Measurements from ENCODE around the gene HTT. TPM values are rescaled to one million over a fixed set of nuclear protein-coding genes. Genes with fewer than 3 reads are reported as not detected.

Gene HTT
- 10 to 100 TPM; 38.4 to 77.1 (median 54.4) TPM for total RNA-seq
- polyA plus RNA-seq, result 10 to 100 TPM; 16.1 to 34.0 (median 33.1) TPM
- long read RNA-seq, donor 1, partial matches to known transcripts, result 0 of 1 reads
- long read RNA-seq, donor 1, other reads (novel, unspliced or antisense), result 0 of 1 reads
- long read RNA-seq, donor 2, partial matches to known transcripts, result 6 of 6 reads
- long read RNA-seq, donor 2, other reads (novel, unspliced or antisense), result 0 of 6 reads
- long read RNA-seq, donor 3, result 0 reads
- long read RNA-seq, donor 4, partial matches to known transcripts, result 2 of 3 reads
- long read RNA-seq, donor 4, other reads (novel, unspliced or antisense), result 1 of 3 reads
- long read RNA-seq, donor 5, partial matches to known transcripts, result 7 of 8 reads
- long read RNA-seq, donor 5, other reads (novel, unspliced or antisense), result 1 of 8 reads
- long read RNA-seq, donor 6, partial matches to known transcripts, result 0 of 3 reads
- long read RNA-seq, donor 6, other reads (novel, unspliced or antisense), result 3 of 3 reads
- long read RNA-seq, donor 7, result 0 reads
- long read RNA-seq, donor 8, partial matches to known transcripts, result 0 of 1 reads
- long read RNA-seq, donor 8, other reads (novel, unspliced or antisense), result 0 of 1 reads
- long read RNA-seq, donor 9, partial matches to known transcripts, result 0 of 2 reads
- long read RNA-seq, donor 9, other reads (novel, unspliced or antisense), result 0 of 2 reads
- long read RNA-seq, donor 10, partial matches to known transcripts, result 0 of 1 reads
- long read RNA-seq, donor 10, other reads (novel, unspliced or antisense), result 0 of 1 reads

- peak; percentile 51 to 86 for TF ChIP-seq POLR2A (IDR thresholded peaks at IDR 0.05)
- TF ChIP-seq, protein P1, sequence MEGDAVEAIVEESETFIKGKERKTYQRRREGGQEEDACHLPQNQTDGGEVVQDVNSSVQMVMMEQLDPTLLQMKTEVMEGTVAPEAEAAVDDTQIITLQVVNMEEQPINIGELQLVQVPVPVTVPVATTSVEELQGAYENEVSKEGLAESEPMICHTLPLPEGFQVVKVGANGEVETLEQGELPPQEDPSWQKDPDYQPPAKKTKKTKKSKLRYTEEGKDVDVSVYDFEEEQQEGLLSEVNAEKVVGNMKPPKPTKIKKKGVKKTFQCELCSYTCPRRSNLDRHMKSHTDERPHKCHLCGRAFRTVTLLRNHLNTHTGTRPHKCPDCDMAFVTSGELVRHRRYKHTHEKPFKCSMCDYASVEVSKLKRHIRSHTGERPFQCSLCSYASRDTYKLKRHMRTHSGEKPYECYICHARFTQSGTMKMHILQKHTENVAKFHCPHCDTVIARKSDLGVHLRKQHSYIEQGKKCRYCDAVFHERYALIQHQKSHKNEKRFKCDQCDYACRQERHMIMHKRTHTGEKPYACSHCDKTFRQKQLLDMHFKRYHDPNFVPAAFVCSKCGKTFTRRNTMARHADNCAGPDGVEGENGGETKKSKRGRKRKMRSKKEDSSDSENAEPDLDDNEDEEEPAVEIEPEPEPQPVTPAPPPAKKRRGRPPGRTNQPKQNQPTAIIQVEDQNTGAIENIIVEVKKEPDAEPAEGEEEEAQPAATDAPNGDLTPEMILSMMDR (IDR thresholded peaks at IDR 0.05), result peak in 2 of 6 experiments; percentile 13 to 39
- DNase-seq, result peak; percentile 97 to 99 (median 98)
- Histone ChIP-seq H3K4me3 (peak within 1 kb of the TSS; percentile 71 to 97 (median 95)), H3K27ac (peak within 1 kb of the TSS; percentile 87 to 97 (median 93)), H3K27me3 (no peaks in the 10 kb centered on the region), H3K36me3 (replicated peaks in 1 of 2) (no peaks in the 10 kb centered on the region), H3K9me3 (replicated peaks in 1 of 3) (no peaks in the 10 kb centered on the region), H3K4me1 (replicated peaks in 1 of 2) (peaks cover 15 to 36% of the 10 kb centered on the region in 2 donors)
- intact Hi-C loops (cut with DNase I), result no loop called here
- 0 to 2% (median 1%) methylated on average over 30 to 79 of the region's 81 CpGs for WGBS, 4 donors
Measured at GRCh38 chr4:3074078-3074845, at the start of gene HTT, which contains the start of gene HTT-AS. Gene HTT, plus strand, starts transcription at chr4:3074681. Its CDS starts 145 bp downstream, at chr4:3074826. Gene HTT-AS, minus strand, starts transcription at chr4:3074538.

GRCh38 chr4:3025881-3026280, 48.6 kb upstream of the HTT start:
- Histone ChIP-seq H3K9me3 (replicated peaks in 1 of 3) (no peaks in the 10 kb centered on the region), H3K4me1 (replicated peaks in 1 of 2) (no peaks in the 10 kb centered on the region), H3K4me3 (no peak overlapping the region), H3K36me3 (replicated peaks in 1 of 2) (no peaks in the 10 kb centered on the region), H3K27me3 (no peaks in the 10 kb centered on the region), H3K27ac (no peak overlapping the region)
- WGBS, 4 donors, result 93 to 95% (median 95%) methylated on average over 21 of the region's 21 CpGs
- DNase-seq, result no peak
- intact Hi-C loops (cut with DNase I), result no loop called here
- TF ChIP-seq, protein P1 (IDR thresholded peaks at IDR 0.05), result no peak
- no peak for TF ChIP-seq POLR2A (IDR thresholded peaks at IDR 0.05)

GRCh38 chr4:3026540-3026939, 47.9 kb upstream of the HTT start:
- Histone ChIP-seq H3K4me1 (replicated peaks in 1 of 2) (no peaks in the 10 kb centered on the region), H3K4me3 (no peak overlapping the region), H3K27me3 (no peaks in the 10 kb centered on the region), H3K9me3 (replicated peaks in 1 of 3) (no peaks in the 10 kb centered on the region), H3K27ac (no peak overlapping the region), H3K36me3 (replicated peaks in 1 of 2) (no peaks in the 10 kb centered on the region)
- 91 to 95% (median 95%) methylated on average over 9 of the region's 9 CpGs for WGBS, 4 donors
- no peak for TF ChIP-seq POLR2A (IDR thresholded peaks at IDR 0.05)
- TF ChIP-seq, protein P1 (IDR thresholded peaks at IDR 0.05), result no peak
- intact Hi-C loops (cut with DNase I), result no loop called here
- no peak for DNase-seq

GRCh38 chr4:3029464-3029863, 45.0 kb upstream of the HTT start:
- H3K4me1 ChIP-seq (replicated peaks in 1 of 2), result no peaks in the 10 kb centered on the region
- no peak overlapping the region for H3K4me3 ChIP-seq
- no peak for DNase-seq
- H3K36me3 ChIP-seq (replicated peaks in 1 of 2), result no peaks in the 10 kb centered on the region
- no peaks in the 10 kb centered on the region for H3K9me3 ChIP-seq (replicated peaks in 1 of 3)
- no peaks in the 10 kb centered on the region for H3K27me3 ChIP-seq
- no peak for TF ChIP-seq POLR2A (IDR thresholded peaks at IDR 0.05)
- TF ChIP-seq, protein P1 (IDR thresholded peaks at IDR 0.05), result no peak
- WGBS, 4 donors, result 78 to 96% (median 94%) methylated on average over 5 to 9 of the region's 9 CpGs
- intact Hi-C loops (cut with DNase I), result no loop called here
- H3K27ac ChIP-seq, result no peak overlapping the region

Data from adrenal gland (tissue), 19 donors.